Neuronal stem cell (in vitro differentiated cells): ENCODE results near the gene SMARCC1.

Source experiments
- DNase-seq: peaks from one replicate; pipeline ENCODE4 v3.0.0-alpha.2; 2013; ENCODE audit warnings: low spot score
- H2AFZ ChIP-seq: one replicate; pipeline ENCODE4 v1.6.1; 2013; ENCODE audit warnings: mild to moderate bottlenecking, low read length, inconsistent platforms
- H2AK5ac ChIP-seq: 2 replicates; pipeline ENCODE4 v1.6.1; 2013; ENCODE audit warnings: low read depth, mild to moderate bottlenecking, inconsistent platforms, low read length, moderate library complexity, mixed read lengths
- H2BK120ac ChIP-seq: 2 replicates; pipeline ENCODE4 v1.6.1; 2013; ENCODE audit warnings: low read depth, mild to moderate bottlenecking, inconsistent platforms, low read length, moderate library complexity, mixed read lengths
- H2BK12ac ChIP-seq: one replicate; pipeline ENCODE4 v1.6.1; 2013; ENCODE audit warnings: low read length, inconsistent platforms
- H2BK15ac ChIP-seq: 2 replicates; pipeline ENCODE4 v1.6.1; 2013; ENCODE audit warnings: mild to moderate bottlenecking, low read length, inconsistent platforms, mixed read lengths
- H2BK5ac ChIP-seq: one replicate; pipeline ENCODE4 v1.6.1; 2013; ENCODE audit warnings: inconsistent platforms, mild to moderate bottlenecking, low read length, moderate library complexity
- H3K14ac ChIP-seq: one replicate; pipeline ENCODE4 v1.6.1; 2013; ENCODE audit warnings: low read length, inconsistent platforms
- H3K18ac ChIP-seq: 2 replicates; pipeline ENCODE4 v1.6.1; 2013; ENCODE audit warnings: low read length, inconsistent platforms
- H3K23ac ChIP-seq: 2 replicates; pipeline ENCODE4 v1.6.1; 2013; ENCODE audit warnings: low read depth, mild to moderate bottlenecking, mixed read lengths, low read length, inconsistent platforms; ENCODE audit not compliant: poor library complexity
- H3K27ac ChIP-seq: replicated peaks from 3 replicates; pipeline ENCODE4 v1.5.1; 2013; ENCODE audit warnings: low read length, inconsistent platforms
- H3K27me3 ChIP-seq, 3 experiments: 2 replicates each; pipeline ENCODE4 v1.6.1; 2013; ENCODE audit warnings: low read length in 3 of 3, mild to moderate bottlenecking in 2 of 3, inconsistent platforms in 1 of 3, low read depth in 1 of 3, mixed read lengths in 1 of 3, moderate library complexity in 1 of 3; ENCODE audit not compliant: control insufficient read depth in 3 of 3, insufficient read depth in 3 of 3
- H3K36me3 ChIP-seq, 2 donors: replicated peaks in 1 of 2; 2 replicates each; pipeline ENCODE4 v1.6.1; 2013; ENCODE audit warnings: low read length in 2 of 2; ENCODE audit not compliant: control insufficient read depth in 2 of 2, insufficient read depth in 2 of 2
- H3K4ac ChIP-seq: 2 replicates; pipeline ENCODE4 v1.6.1; 2013; ENCODE audit warnings: inconsistent platforms, mild to moderate bottlenecking, low read length, moderate library complexity
- H3K4me1 ChIP-seq, 2 donors: 1 replicate in 1 of 2; 2 replicates in 1 of 2; pipeline ENCODE4 v1.6.1; 2013; ENCODE audit warnings: low read length in 2 of 2, low read depth in 1 of 2; ENCODE audit not compliant: control insufficient read depth in 2 of 2, insufficient read depth in 1 of 2
- H3K4me2 ChIP-seq: one replicate; pipeline ENCODE4 v1.6.1; 2013; ENCODE audit warnings: mild to moderate bottlenecking, low read length, inconsistent platforms; ENCODE audit not compliant: insufficient read depth, poor library complexity, severe bottlenecking
- H3K4me3 ChIP-seq, 2 donors: 2 replicates each; pipeline ENCODE4 v1.5.1; 2013; ENCODE audit warnings: low read length in 2 of 2, mild to moderate bottlenecking in 2 of 2, inconsistent platforms in 1 of 2, moderate library complexity in 1 of 2
- H3K79me1 ChIP-seq: one replicate; pipeline ENCODE4 v1.6.1; 2013; ENCODE audit warnings: low read depth, mild to moderate bottlenecking, inconsistent platforms, low read length, moderate library complexity
- H3K9ac ChIP-seq: one replicate; pipeline ENCODE4 v1.6.1; 2013; ENCODE audit warnings: mild to moderate bottlenecking, low read depth, low read length, inconsistent platforms; ENCODE audit not compliant: poor library complexity
- H3K9me3 ChIP-seq, 2 donors: replicated peaks in 1 of 2; 2 replicates each; pipeline versions ENCODE3 to v1.6.1; 2013; ENCODE audit warnings: low read length in 2 of 2, mild to moderate bottlenecking in 2 of 2, inconsistent platforms in 1 of 2, low read depth in 1 of 2, mixed read lengths in 1 of 2, moderate library complexity in 1 of 2; ENCODE audit not compliant: control insufficient read depth in 2 of 2, insufficient read depth in 1 of 2
- H4K8ac ChIP-seq: one replicate; pipeline ENCODE4 v1.6.1; 2013; ENCODE audit warnings: low read depth, mild to moderate bottlenecking, inconsistent platforms, low read length, moderate library complexity
- H4K91ac ChIP-seq: one replicate; pipeline ENCODE4 v1.6.1; 2013; ENCODE audit warnings: low read length, low read depth, mild to moderate bottlenecking, inconsistent platforms; ENCODE audit not compliant: poor library complexity
- WGBS, 2 donors: extraction: QIAGEN DNeasy Blood & Tissue Kit; methylation state at CpG; one replicate each; pipeline ENCODE4 v1.1.7; 2013; ENCODE audit warnings: missing lambda C conversion rate in 2 of 2, mixed read lengths in 1 of 2; ENCODE audit not compliant: insufficient read length in 2 of 2, insufficient replicate concordance in 1 of 2; ENCODE audit errors: extremely low coverage in 2 of 2; 5-methylcytosine and 5-hydroxymethylcytosine counted together

SMARCC1 gene

GRCh38 chr3:47803480-47804025, 21.9 kb upstream of the SMARCC1 start:
- peak overlapping the region; percentile 93 for H3K18ac ChIP-seq
- H2BK12ac ChIP-seq, result no peak overlapping the region
- no peak overlapping the region for H2BK120ac ChIP-seq
- H2AK5ac ChIP-seq, result peak overlapping the region; percentile 36
- H2AFZ ChIP-seq, result peak overlapping the region; percentile 99
- DNase-seq, result no peak
- peak overlapping the region; percentile 92 for H3K23ac ChIP-seq
- H3K4me2 ChIP-seq, result peak overlapping the region; percentile 78
- H3K27me3 ChIP-seq, result no peaks in the 10 kb centered on the region
- H3K4ac ChIP-seq, result no peak overlapping the region
- no peak overlapping the region for H4K8ac ChIP-seq
- H2BK15ac ChIP-seq, result no peak overlapping the region
- H3K9me3 ChIP-seq, result no peaks in the 10 kb centered on the region
- no CpG with 5 or more reads among the region's 20 CpGs for WGBS, 2 donors
- peaks cover 6 to 39% of the 10 kb centered on the region in 2 donors for H3K36me3 ChIP-seq
- H3K4me3 ChIP-seq, result peak overlapping the region; percentile 87 to 95
- H3K4me1 ChIP-seq, result peaks cover 3 to 6% of the 10 kb centered on the region in 2 donors
- H3K9ac ChIP-seq, result peak overlapping the region; percentile 88
- H2BK5ac ChIP-seq, result peak overlapping the region; percentile 83
- peak overlapping the region; percentile 95 for H3K27ac ChIP-seq
- no peaks in the 10 kb centered on the region for H3K79me1 ChIP-seq
- no peak overlapping the region for H4K91ac ChIP-seq
- H3K14ac ChIP-seq, result peak overlapping the region; percentile 65

GRCh38 chr3:47802734-47803479, 21.2 kb upstream of the SMARCC1 start, which contains the start of gene DHX30:
Gene DHX30 (plus strand): TSS chr3:47803138. CDS start chr3:47810684, 7,546 bp downstream.
- peak within 1 kb of the TSS; percentile 36 for H2AK5ac ChIP-seq
- H2BK15ac ChIP-seq, result no peak within 1 kb of the TSS
- no peaks in the 10 kb centered on the region for H3K9me3 ChIP-seq
- H3K79me1 ChIP-seq, result no peaks in the 10 kb centered on the region
- peak within 1 kb of the TSS; percentile 78 for H3K4me2 ChIP-seq
- peak within 1 kb of the TSS; percentile 94 for H3K9ac ChIP-seq
- H3K23ac ChIP-seq, result peak within 1 kb of the TSS; percentile 92
- H3K14ac ChIP-seq, result peak within 1 kb of the TSS; percentile 73
- peak within 1 kb of the TSS; percentile 87 to 95 for H3K4me3 ChIP-seq
- H2BK120ac ChIP-seq, result no peak within 1 kb of the TSS
- H2BK5ac ChIP-seq, result peak within 1 kb of the TSS; percentile 83
- H3K27ac ChIP-seq, result peak within 1 kb of the TSS; percentile 95
- peaks cover 3 to 6% of the 10 kb centered on the region in 2 donors for H3K4me1 ChIP-seq
- H4K91ac ChIP-seq, result no peak within 1 kb of the TSS
- no peaks in the 10 kb centered on the region for H3K27me3 ChIP-seq
- peak within 1 kb of the TSS; percentile 96 for H4K8ac ChIP-seq
- peaks cover 6 to 32% of the 10 kb centered on the region in 2 donors for H3K36me3 ChIP-seq
- H3K18ac ChIP-seq, result peak within 1 kb of the TSS; percentile 96
- H3K4ac ChIP-seq, result no peak within 1 kb of the TSS
- H2BK12ac ChIP-seq, result no peak within 1 kb of the TSS
- peak; percentile 82 for DNase-seq
- no CpG with 5 or more reads among the region's 90 CpGs for WGBS, 2 donors
- peak within 1 kb of the TSS; percentile 99 for H2AFZ ChIP-seq

- no peak overlapping the region for H2AK5ac ChIP-seq
- no peak overlapping the region for H3K9ac ChIP-seq
- H3K4me3 ChIP-seq, result no peak overlapping the region
- H3K36me3 ChIP-seq, result peaks cover 0 to 3% of the 10 kb centered on the region in 2 donors
- H2BK5ac ChIP-seq, result no peak overlapping the region
- peaks cover 3 to 6% of the 10 kb centered on the region in 2 donors for H3K4me1 ChIP-seq
- no peak overlapping the region for H2BK15ac ChIP-seq
- no peaks in the 10 kb centered on the region for H3K79me1 ChIP-seq
- H2BK120ac ChIP-seq, result no peak overlapping the region
- H3K4ac ChIP-seq, result no peak overlapping the region
- H2BK12ac ChIP-seq, result no peak overlapping the region
- H3K14ac ChIP-seq, result no peak overlapping the region
- H2AFZ ChIP-seq, result no peak overlapping the region
- no peaks in the 10 kb centered on the region for H3K9me3 ChIP-seq
- no peak overlapping the region for H3K4me2 ChIP-seq
- H4K8ac ChIP-seq, result no peak overlapping the region
- DNase-seq, result peak; percentile 14
- H3K27me3 ChIP-seq, result no peaks in the 10 kb centered on the region
- no peak overlapping the region for H3K18ac ChIP-seq
- no CpG with 5 or more reads among the region's 4 CpGs for WGBS, 2 donors
- no peak overlapping the region for H3K27ac ChIP-seq
- H4K91ac ChIP-seq, result no peak overlapping the region
- H3K23ac ChIP-seq, result no peak overlapping the region
Observed at GRCh38 chr3:47799733-47800132, 18.0 kb upstream of the SMARCC1 start.

- Histone ChIP-seq H3K4ac (no peak overlapping the region), H3K9me3 (peaks cover 2 to 4% of the 10 kb centered on the region in 2 donors), H3K9ac (no peak overlapping the region), H2AK5ac (no peak overlapping the region), H4K8ac (no peak overlapping the region), H3K79me1 (no peaks in the 10 kb centered on the region), H3K4me2 (no peak overlapping the region), H3K27ac (no peak overlapping the region), H4K91ac (no peak overlapping the region), H3K27me3 (no peaks in the 10 kb centered on the region), H2BK12ac (no peak overlapping the region), H3K18ac (no peak overlapping the region), H3K23ac (no peak overlapping the region), H3K36me3 (no peaks in the 10 kb centered on the region), H2BK5ac (no peak overlapping the region), H3K4me1 (no peaks in the 10 kb centered on the region), H2BK15ac (no peak overlapping the region), H3K4me3 (no peak overlapping the region), H2AFZ (no peak overlapping the region), H2BK120ac (no peak overlapping the region), H3K14ac (no peak overlapping the region)
- DNase-seq, result no peak
- WGBS, 2 donors, result no CpG with 5 or more reads among the region's 4 CpGs
Observed at GRCh38 chr3:47794544-47794943, 12.9 kb upstream of the SMARCC1 start.
